ENCODE measurements around the gene BBS5.

BBS5 gene

GRCh38 chr2:169468841-169469240 lies 10.5 kb upstream of the BBS5 start:
- TF ChIP-seq CTCF (IDR thresholded peaks at IDR 0.05; ENCODE audit: control extremely low read depth, extremely low read depth, low read depth, missing control alignments): no peak
- ChIA-PET POLR2A (no interaction called here), CTCF (interaction anchor here (4.5 kb wide), 1 partner anchor 12 kb away, joined by 44 read pairs; the partner anchor contains the start of gene BBS5)
- no peak for DNase-seq (ENCODE audit: extremely low spot score)

- no peak for TF ChIP-seq CTCF (IDR thresholded peaks at IDR 0.05; ENCODE audit: control extremely low read depth, extremely low read depth, low read depth, missing control alignments)
- POLR2A ChIA-PET: no interaction called here
- CTCF ChIA-PET: interaction anchor here (4.5 kb wide), 1 partner anchor 11 kb away, joined by 44 read pairs; the partner anchor contains the start of gene BBS5
Measured at GRCh38 chr2:169469952-169470572, 9.2 kb upstream of the BBS5 start.

GRCh38 chr2:169472249-169472648 lies 7.0 kb upstream of the BBS5 start:
- POLR2A ChIA-PET: no interaction called here
- TF ChIP-seq CTCF (IDR thresholded peaks at IDR 0.05; ENCODE audit: control extremely low read depth, extremely low read depth, low read depth, missing control alignments): no peak

More at GRCh38 chr2:169469952-169470572, 9.2 kb upstream of the BBS5 start:
- DNase-seq (ENCODE audit: extremely low spot score): no peak

GRCh38 chr2:169476459-169476858 lies 2.8 kb upstream of the BBS5 start:
- POLR2A ChIA-PET: no interaction called here
- CTCF ChIA-PET: interaction anchor here (1.1 kb wide), 1 partner anchor 16 kb away, joined by 3 read pairs; no protein-coding TSS in a partner anchor
- TF ChIP-seq CTCF (IDR thresholded peaks at IDR 0.05; ENCODE audit: control extremely low read depth, extremely low read depth, low read depth, missing control alignments): no peak
- no peak for DNase-seq (ENCODE audit: extremely low spot score)

More at GRCh38 chr2:169472249-169472648, 7.0 kb upstream of the BBS5 start:
- CTCF ChIA-PET: interaction anchor here (0.8 to 4.5 kb wide), 3 partner anchors 8 to 30 kb away, joined by 3 to 44 read pairs (median 3); partner anchors contain the start of gene BBS5
- DNase-seq (ENCODE audit: extremely low spot score): no peak

- ChIA-PET CTCF (interaction anchor here (1.0 to 6.8 kb wide), 4 partner anchors 8 to 405 kb away, joined by 3 to 44 read pairs (median 4); partner anchors contain the start of gene KLHL41), POLR2A (no interaction called here)
- no peak for TF ChIP-seq CTCF (IDR thresholded peaks at IDR 0.05; ENCODE audit: control extremely low read depth, extremely low read depth, low read depth, missing control alignments)
- no peak for DNase-seq (ENCODE audit: extremely low spot score)
Measured at GRCh38 chr2:169478339-169478738, 955 bp upstream of the BBS5 start.

- POLR2A ChIA-PET: no interaction called here
- no peak for DNase-seq (ENCODE audit: extremely low spot score)
- CTCF ChIA-PET: interaction anchor here (0.6 to 6.8 kb wide), 18 partner anchors 9 to 463 kb away, joined by 3 to 44 read pairs (median 4); partner anchors contain the start of gene KLHL41
- no peak for TF ChIP-seq CTCF (IDR thresholded peaks at IDR 0.05; ENCODE audit: control extremely low read depth, extremely low read depth, low read depth, missing control alignments)
Measured at GRCh38 chr2:169478745-169479256, 493 bp upstream of the BBS5 start.

All from GM10248 (cell line).